ENCODE measurements around the gene S1PR1. TPM values are rescaled to one million over a fixed set of nuclear protein-coding genes. Genes with fewer than 3 reads are reported as not detected.

Gene S1PR1
- total and polyA plus RNA-seq, 2 donors (not counting 3 experiments of a cell fraction or from before 2014, with no cell fraction given), result 137 to 387 TPM

DNA sequence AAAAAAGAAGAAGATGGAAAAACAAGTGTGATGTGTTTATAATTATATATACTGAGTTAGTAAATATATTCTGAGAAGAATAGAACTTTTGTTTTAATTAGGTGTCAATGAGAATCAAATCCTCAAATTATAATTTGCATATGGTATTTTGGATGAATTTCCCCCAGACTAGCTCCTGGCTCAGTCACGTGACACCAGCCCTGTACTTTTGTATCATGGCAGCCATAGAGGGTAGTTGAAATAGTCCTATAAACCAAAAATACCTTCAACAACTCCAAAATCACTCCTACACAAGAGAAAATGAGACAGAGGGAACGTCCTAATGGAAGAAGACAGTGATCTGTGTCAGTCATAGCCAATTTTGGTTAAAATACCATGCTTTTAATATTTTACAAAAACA, 9.0 kb upstream of the S1PR1 start:
- no peak for DNase-seq (ENCODE audit: low read depth, low spot score)
- CTCF ChIA-PET, result interaction anchor here (1.7 kb wide), 1 partner anchor 77 kb away, joined by 4 read pairs; no protein-coding TSS in a partner anchor
- intact Hi-C loops (cut with micrococcal nuclease), result no loop called here
- dilution Hi-C loops (cut with MboI; ENCODE audit: extremely low pct_ligation_motif_present, low sequenced_read_pairs), result no loop called here
- Histone ChIP-seq H3K4me3 (replicated peaks in 1 of 3; ENCODE audit: insufficient read depth in 1 of 3, low read depth in 1 of 3, low read length in 3 of 3) (no peak overlapping the region), H3K9me1 (replicated peaks; ENCODE audit: control insufficient read depth, extremely low read depth, insufficient read depth, low read length) (peaks cover 2% of the 10 kb centered on the region), H3K36me3 (ENCODE audit: control insufficient read depth in 2 of 2, extremely low read depth in 1 of 2, insufficient read depth in 2 of 2, low read length in 2 of 2) (no peaks in the 10 kb centered on the region), H3K9me3 (replicated peaks; ENCODE audit: control insufficient read depth, insufficient read depth, low read length) (no peaks in the 10 kb centered on the region), H3K4me1 (ENCODE audit: control insufficient read depth, extremely low read depth, insufficient read depth, low read length) (no peaks in the 10 kb centered on the region), H2AFZ (ENCODE audit: low read depth, low read length) (no peak overlapping the region), H3K4me2 (ENCODE audit: insufficient read depth, low read length) (no peak overlapping the region), H3K27ac (ENCODE audit: insufficient read depth, low read depth, low read length) (no peak overlapping the region), H4K20me1 (replicated peaks; ENCODE audit: control insufficient read depth, extremely low read depth, insufficient read depth, low read length) (no peaks in the 10 kb centered on the region), H3K79me2 (ENCODE audit: control insufficient read depth, insufficient read depth, low read length) (no peaks in the 10 kb centered on the region), H3K9ac (replicated peaks; ENCODE audit: extremely low read depth, insufficient read depth, low read length) (no peak overlapping the region), H3K27me3 (ENCODE audit: control insufficient read depth in 2 of 2, insufficient read depth in 2 of 2, low read length in 2 of 2) (no peaks in the 10 kb centered on the region)
- no peak for TF ChIP-seq MYC (IDR thresholded peaks at IDR 0.05; ENCODE audit: low read depth, low read length)
- TF ChIP-seq FOS (IDR thresholded peaks at IDR 0.05; ENCODE audit: borderline replicate concordance, insufficient read depth, low read length), result no peak
- no peak for TF ChIP-seq JUN (IDR thresholded peaks at IDR 0.05; ENCODE audit: borderline replicate concordance, insufficient read depth, insufficient read length, low read depth)
- TF ChIP-seq, protein P1, sequence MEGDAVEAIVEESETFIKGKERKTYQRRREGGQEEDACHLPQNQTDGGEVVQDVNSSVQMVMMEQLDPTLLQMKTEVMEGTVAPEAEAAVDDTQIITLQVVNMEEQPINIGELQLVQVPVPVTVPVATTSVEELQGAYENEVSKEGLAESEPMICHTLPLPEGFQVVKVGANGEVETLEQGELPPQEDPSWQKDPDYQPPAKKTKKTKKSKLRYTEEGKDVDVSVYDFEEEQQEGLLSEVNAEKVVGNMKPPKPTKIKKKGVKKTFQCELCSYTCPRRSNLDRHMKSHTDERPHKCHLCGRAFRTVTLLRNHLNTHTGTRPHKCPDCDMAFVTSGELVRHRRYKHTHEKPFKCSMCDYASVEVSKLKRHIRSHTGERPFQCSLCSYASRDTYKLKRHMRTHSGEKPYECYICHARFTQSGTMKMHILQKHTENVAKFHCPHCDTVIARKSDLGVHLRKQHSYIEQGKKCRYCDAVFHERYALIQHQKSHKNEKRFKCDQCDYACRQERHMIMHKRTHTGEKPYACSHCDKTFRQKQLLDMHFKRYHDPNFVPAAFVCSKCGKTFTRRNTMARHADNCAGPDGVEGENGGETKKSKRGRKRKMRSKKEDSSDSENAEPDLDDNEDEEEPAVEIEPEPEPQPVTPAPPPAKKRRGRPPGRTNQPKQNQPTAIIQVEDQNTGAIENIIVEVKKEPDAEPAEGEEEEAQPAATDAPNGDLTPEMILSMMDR (IDR thresholded peaks at IDR 0.05; ENCODE audit: extremely low read depth in 1 of 2, insufficient read depth in 1 of 2, low read depth in 1 of 2, low read length in 2 of 2), result no peak
- TF ChIP-seq EZH2 (IDR thresholded peaks at IDR 0.05; ENCODE audit: borderline replicate concordance, low read depth, low read length, severe bottlenecking), result no peak
- no peak for TF ChIP-seq POLR2AphosphoS5 (IDR thresholded peaks at IDR 0.05; ENCODE audit: insufficient read depth, low read depth, low read length)
- TF ChIP-seq, protein P2, sequence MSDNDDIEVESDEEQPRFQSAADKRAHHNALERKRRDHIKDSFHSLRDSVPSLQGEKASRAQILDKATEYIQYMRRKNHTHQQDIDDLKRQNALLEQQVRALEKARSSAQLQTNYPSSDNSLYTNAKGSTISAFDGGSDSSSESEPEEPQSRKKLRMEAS (IDR thresholded peaks at IDR 0.05; ENCODE audit: insufficient read depth, insufficient read length), result no peak
- TF ChIP-seq POLR2A (IDR thresholded peaks at IDR 0.05; ENCODE audit: low read depth, low read length), result no peak
- TF ChIP-seq GATA2 (IDR thresholded peaks at IDR 0.05; ENCODE audit: insufficient read depth, insufficient read length, low read depth, low read length), result no peak
- POLR2A ChIA-PET, result interaction anchor here (1.4 kb wide), 1 partner anchor 45 kb away, joined by 9 read pairs; no protein-coding TSS in a partner anchor
- FAIRE-seq, result no peak
- BruUV-seq (replicated peaks), result no TSS peak

Measured in endothelial cell of umbilical vein (primary cell).